ENCODE measurements around the gene GPC2.
A peak's percentile ranks its signal among the peaks of the same experiment; 100 is the strongest.

- TF ChIP-seq SIN3A (IDR thresholded peaks at IDR 0.05; ENCODE audit: low read depth) (no peak), EZH2 (IDR thresholded peaks at IDR 0.05) (no peak), REST (IDR thresholded peaks at IDR 0.05; ENCODE audit: low read depth) (no peak), CTCF (IDR thresholded peaks at IDR 0.05 in 2 of 3, conservative IDR thresholded peaks at IDR 0.05 in 1 of 3; ENCODE audit: borderline replicate concordance in 1 of 3, insufficient read depth in 1 of 3, low read depth in 2 of 3, low read length in 2 of 3) (no peak), MAX (IDR thresholded peaks at IDR 0.05) (peak; percentile 96)
These were observed at the start of gene GPC2, which contains the start of gene STAG3 for GRCh38 chr7:100177045-100178001.

Measured in HCT116 (cell line).